Stimulated activated naive B cell treated with anti-CD40 and anti-IgM and Interleukin-4, amounts not matched to agents 10 μg/mL and 1 μg/mL and 100 μg/mL, for 72 hours (primary cell): Measurements from ENCODE around the gene CD200R1L.
"Not testable (repeated sequence)": the region's sequence is repeated elsewhere in the genome, so short reads cannot be mapped to it uniquely, and the experiment has no call there.

Experiments used
- ATAC-seq, 2 donors: fragments of 150-1000 bp; cut with Tn5 transposase; replicated peaks; 2 replicates each; pipeline ENCODE4 v1.10.0; 2021; ENCODE audit warnings: moderate library complexity in 1 of 2
- DNase-seq: peaks from one replicate; pipeline ENCODE4 v3.0.0; 2021
- H3K27ac Mint-ChIP-seq: one replicate; pipeline ENCODE4 v1.8.0; 2022; ENCODE audit warnings: mild to moderate bottlenecking, mixed read lengths
- H3K27me3 Mint-ChIP-seq, 2 donors: one replicate each; pipeline ENCODE4 v1.8.0; 2022; ENCODE audit warnings: mixed read lengths in 2 of 2
- H3K36me3 Mint-ChIP-seq, 2 donors: one replicate each; pipeline ENCODE4 v1.8.0; 2022; ENCODE audit warnings: mixed read lengths in 2 of 2, mild to moderate bottlenecking in 1 of 2
- H3K4me1 Mint-ChIP-seq, 2 donors: one replicate each; pipeline ENCODE4 v1.8.0; 2022; ENCODE audit warnings: mixed read lengths in 2 of 2, mild to moderate bottlenecking in 1 of 2
- H3K4me3 Mint-ChIP-seq, 2 donors: one replicate each; pipeline ENCODE4 v1.8.0; 2022; ENCODE audit warnings: mild to moderate bottlenecking in 2 of 2, mixed read lengths in 2 of 2, moderate library complexity in 1 of 2
- H3K9me3 Mint-ChIP-seq, 2 donors: one replicate each; pipeline ENCODE4 v1.8.0; 2022; ENCODE audit warnings: mixed read lengths in 2 of 2, mild to moderate bottlenecking in 1 of 2

CD200R1L gene

GRCh38 chr3:112856537-112856936 is 9.9 kb upstream of the CD200R1L start:
- no peak overlapping the region for H3K4me3 Mint-ChIP-seq
- ATAC-seq = no peak
- H3K27ac Mint-ChIP-seq = no peak overlapping the region
- H3K36me3 Mint-ChIP-seq = peaks cover 7 to 11% of the 10 kb centered on the region in 2 donors
- DNase-seq = peak; percentile 13
- H3K4me1 Mint-ChIP-seq = peaks cover 32 to 41% of the 10 kb centered on the region in 2 donors
- H3K9me3 Mint-ChIP-seq = peaks cover 9 to 14% of the 10 kb centered on the region in 2 donors
- no peaks in the 10 kb centered on the region for H3K27me3 Mint-ChIP-seq

GRCh38 chr3:112855883-112856282 is 9.2 kb upstream of the CD200R1L start:
- no peak for DNase-seq
- no peak overlapping the region for H3K27ac Mint-ChIP-seq
- H3K36me3 Mint-ChIP-seq = peaks cover 10 to 17% of the 10 kb centered on the region in 2 donors
- ATAC-seq = no peak
- no peak overlapping the region for H3K4me3 Mint-ChIP-seq
- H3K27me3 Mint-ChIP-seq = peaks cover 0 to under 1% of the 10 kb centered on the region in 2 donors
- H3K9me3 Mint-ChIP-seq = peaks cover 14 to 20% of the 10 kb centered on the region in 2 donors
- H3K4me1 Mint-ChIP-seq = peaks cover 28 to 35% of the 10 kb centered on the region in 2 donors

- not testable (repeated sequence) for H3K4me3 Mint-ChIP-seq, H3K27me3 Mint-ChIP-seq, H3K27ac Mint-ChIP-seq, DNase-seq, ATAC-seq
- H3K9me3 Mint-ChIP-seq = peaks cover 22 to 25% of the 10 kb centered on the region in 2 donors
- peaks cover 26 to 31% of the 10 kb centered on the region in 2 donors for H3K4me1 Mint-ChIP-seq
- peaks cover 19 to 25% of the 10 kb centered on the region in 2 donors for H3K36me3 Mint-ChIP-seq
These were observed 8.4 kb upstream of the CD200R1L start for GRCh38 chr3:112855074-112855473.

GRCh38 chr3:112848196-112848595 is 1.5 kb upstream of the CD200R1L start:
- no peak overlapping the region for H3K4me3 Mint-ChIP-seq
- ATAC-seq (peak in 1 of 2 donors; percentile 39), DNase-seq (no peak)

GRCh38 chr3:112847692-112848091 is 1.0 kb upstream of the CD200R1L start:
- H3K4me1 Mint-ChIP-seq = peaks cover 19 to 23% of the 10 kb centered on the region in 2 donors

More at GRCh38 chr3:112848196-112848595, 1.5 kb upstream of the CD200R1L start:
- Mint-ChIP-seq H3K27me3 (peaks cover 0 to 5% of the 10 kb centered on the region in 2 donors), H3K27ac (peak overlapping the region; percentile 75), H3K4me1 (peaks cover 17 to 23% of the 10 kb centered on the region in 2 donors), H3K9me3 (peaks cover 31% of the 10 kb centered on the region in 2 donors), H3K36me3 (peaks cover 22 to 33% of the 10 kb centered on the region in 2 donors)

GRCh38 chr3:112845772-112846171 is 892 bp downstream of the CD200R1L start:
- H3K27me3 Mint-ChIP-seq = peaks cover 0 to 3% of the 10 kb centered on the region in 2 donors
- no peak overlapping the region for H3K27ac Mint-ChIP-seq
- no peak overlapping the region for H3K4me3 Mint-ChIP-seq
- peaks cover 18 to 21% of the 10 kb centered on the region in 2 donors for H3K9me3 Mint-ChIP-seq
- DNase-seq = no peak
- peaks cover 16 to 23% of the 10 kb centered on the region in 2 donors for H3K36me3 Mint-ChIP-seq
- peaks cover 19 to 23% of the 10 kb centered on the region in 2 donors for H3K4me1 Mint-ChIP-seq
- no peak for ATAC-seq

More at GRCh38 chr3:112847692-112848091, 1.0 kb upstream of the CD200R1L start:
- Mint-ChIP-seq H3K9me3 (peaks cover 35 to 36% of the 10 kb centered on the region in 2 donors), H3K27ac (peak overlapping the region; percentile 6), H3K36me3 (peaks cover 25 to 37% of the 10 kb centered on the region in 2 donors), H3K27me3 (peaks cover 0 to 5% of the 10 kb centered on the region in 2 donors), H3K4me3 (no peak overlapping the region)
- ATAC-seq = peak; percentile 88 to 95
- no peak for DNase-seq

- no peak for ATAC-seq
- H3K27ac Mint-ChIP-seq = no peak overlapping the region
- H3K27me3 Mint-ChIP-seq = no peaks in the 10 kb centered on the region
- DNase-seq = no peak
- H3K9me3 Mint-ChIP-seq = no peaks in the 10 kb centered on the region
- H3K4me1 Mint-ChIP-seq = peaks cover 2 to 7% of the 10 kb centered on the region in 2 donors
- H3K4me3 Mint-ChIP-seq = no peak overlapping the region
- no peaks in the 10 kb centered on the region for H3K36me3 Mint-ChIP-seq
These were observed 17.6 kb downstream of the CD200R1L start for GRCh38 chr3:112829046-112829445.

- ATAC-seq = no peak
- H3K27ac Mint-ChIP-seq = no peak overlapping the region
- H3K9me3 Mint-ChIP-seq = peaks cover 4 to 7% of the 10 kb centered on the region in 2 donors
- H3K4me1 Mint-ChIP-seq = peaks cover 13 to 25% of the 10 kb centered on the region in 2 donors
- DNase-seq = no peak
- no peaks in the 10 kb centered on the region for H3K27me3 Mint-ChIP-seq
- no peak overlapping the region for H3K4me3 Mint-ChIP-seq
- H3K36me3 Mint-ChIP-seq = peaks cover 0 to 7% of the 10 kb centered on the region in 2 donors
These were observed 24.3 kb downstream of the CD200R1L start for GRCh38 chr3:112822064-112823055.

- Mint-ChIP-seq H3K4me3 (no peak overlapping the region), H3K4me1 (peaks cover 22 to 49% of the 10 kb centered on the region in 2 donors), H3K27me3 (no peaks in the 10 kb centered on the region), H3K9me3 (peaks cover 6 to 15% of the 10 kb centered on the region in 2 donors), H3K36me3 (peaks cover 0 to 7% of the 10 kb centered on the region in 2 donors), H3K27ac (no peak overlapping the region)
- no peak for DNase-seq
- no peak for ATAC-seq
These were observed 28.4 kb downstream of the CD200R1L start for GRCh38 chr3:112818289-112818688.

- ATAC-seq (no peak), DNase-seq (no peak)
- Mint-ChIP-seq H3K27me3 (no peaks in the 10 kb centered on the region), H3K9me3 (peaks cover 8 to 17% of the 10 kb centered on the region in 2 donors), H3K4me1 (peaks cover 25 to 54% of the 10 kb centered on the region in 2 donors), H3K36me3 (peaks cover 0 to 7% of the 10 kb centered on the region in 2 donors), H3K4me3 (no peak overlapping the region), H3K27ac (peak overlapping the region; percentile 52)
These were observed 28.9 kb downstream of the CD200R1L start for GRCh38 chr3:112817797-112818196.

GRCh38 chr3:112817271-112817670 is 29.4 kb downstream of the CD200R1L start:
- Mint-ChIP-seq H3K4me3 (no peak overlapping the region), H3K36me3 (peaks cover 0 to 7% of the 10 kb centered on the region in 2 donors), H3K27me3 (no peaks in the 10 kb centered on the region), H3K9me3 (peaks cover 8 to 17% of the 10 kb centered on the region in 2 donors), H3K4me1 (peaks cover 25 to 58% of the 10 kb centered on the region in 2 donors), H3K27ac (no peak overlapping the region)
- ATAC-seq = no peak
- DNase-seq = no peak

GRCh38 chr3:112815981-112816380 is 30.7 kb downstream of the CD200R1L start:
- ATAC-seq = no peak
- Mint-ChIP-seq H3K27me3 (no peaks in the 10 kb centered on the region), H3K9me3 (peaks cover 8 to 17% of the 10 kb centered on the region in 2 donors), H3K4me3 (no peak overlapping the region), H3K36me3 (peaks cover 0 to 7% of the 10 kb centered on the region in 2 donors), H3K4me1 (peaks cover 24 to 63% of the 10 kb centered on the region in 2 donors), H3K27ac (no peak overlapping the region)
- DNase-seq = no peak

GRCh38 chr3:112814266-112814665 is 32.4 kb downstream of the CD200R1L start:
- ATAC-seq (peak; percentile 35 to 38), DNase-seq (peak; percentile 8)
- Mint-ChIP-seq H3K27me3 (no peaks in the 10 kb centered on the region), H3K9me3 (peaks cover 8 to 17% of the 10 kb centered on the region in 2 donors), H3K36me3 (peaks cover 0 to 7% of the 10 kb centered on the region in 2 donors), H3K4me1 (peaks cover 24 to 63% of the 10 kb centered on the region in 2 donors), H3K27ac (peak overlapping the region; percentile 93), H3K4me3 (peak overlapping the region; percentile 65 to 72)

- H3K27me3 Mint-ChIP-seq = no peaks in the 10 kb centered on the region
- DNase-seq (peak; percentile 55), ATAC-seq (peak; percentile 93 to 94)
- H3K4me3 Mint-ChIP-seq = peak overlapping the region; percentile 8 to 65
- H3K27ac Mint-ChIP-seq = peak overlapping the region; percentile 93
- peaks cover 6 to 14% of the 10 kb centered on the region in 2 donors for H3K9me3 Mint-ChIP-seq
- peaks cover 22 to 59% of the 10 kb centered on the region in 2 donors for H3K4me1 Mint-ChIP-seq
- H3K36me3 Mint-ChIP-seq = peaks cover 0 to 4% of the 10 kb centered on the region in 2 donors
These were observed 32.9 kb downstream of the CD200R1L start for GRCh38 chr3:112813723-112814171.
